GM19328 (cell line): ENCODE data around the gene SPIRE1.
"Not testable (repeated sequence)": the region's sequence is repeated elsewhere in the genome, so short reads cannot be mapped to it uniquely, and the experiment has no call there.

Source experiments
- ATAC-seq: cut with Tn5 transposase; IDR thresholded peaks from one replicate; pipeline ENCODE4 v1.9.1; 2021; ENCODE audit warnings: mild to moderate bottlenecking, moderate library complexity; ENCODE audit not compliant: unreplicated experiment

SPIRE1 gene

GRCh38 chr18:12599966-12600365 lies 57.9 kb downstream of the SPIRE1 start:
- ATAC-seq = no peak

DNA sequence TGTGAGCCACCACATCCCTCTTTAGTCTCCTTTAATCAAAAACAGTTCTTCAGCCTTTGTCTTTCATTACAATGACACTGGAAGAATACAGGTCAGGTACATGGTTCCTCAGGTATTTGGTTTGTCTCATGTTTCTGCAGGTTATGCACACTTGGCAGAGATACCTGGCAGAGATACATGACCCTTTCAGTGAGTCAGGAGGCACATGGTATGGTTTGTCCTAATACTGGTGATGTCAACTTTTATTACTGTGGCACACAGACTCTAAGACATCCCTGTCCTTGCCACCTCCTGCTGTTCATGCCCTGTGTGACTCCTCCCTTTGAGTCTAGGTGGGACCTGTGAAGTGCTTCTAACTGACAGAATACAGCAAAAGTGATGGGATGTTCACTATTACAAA lies 58.4 kb downstream of the SPIRE1 start:
- ATAC-seq = no peak

DNA sequence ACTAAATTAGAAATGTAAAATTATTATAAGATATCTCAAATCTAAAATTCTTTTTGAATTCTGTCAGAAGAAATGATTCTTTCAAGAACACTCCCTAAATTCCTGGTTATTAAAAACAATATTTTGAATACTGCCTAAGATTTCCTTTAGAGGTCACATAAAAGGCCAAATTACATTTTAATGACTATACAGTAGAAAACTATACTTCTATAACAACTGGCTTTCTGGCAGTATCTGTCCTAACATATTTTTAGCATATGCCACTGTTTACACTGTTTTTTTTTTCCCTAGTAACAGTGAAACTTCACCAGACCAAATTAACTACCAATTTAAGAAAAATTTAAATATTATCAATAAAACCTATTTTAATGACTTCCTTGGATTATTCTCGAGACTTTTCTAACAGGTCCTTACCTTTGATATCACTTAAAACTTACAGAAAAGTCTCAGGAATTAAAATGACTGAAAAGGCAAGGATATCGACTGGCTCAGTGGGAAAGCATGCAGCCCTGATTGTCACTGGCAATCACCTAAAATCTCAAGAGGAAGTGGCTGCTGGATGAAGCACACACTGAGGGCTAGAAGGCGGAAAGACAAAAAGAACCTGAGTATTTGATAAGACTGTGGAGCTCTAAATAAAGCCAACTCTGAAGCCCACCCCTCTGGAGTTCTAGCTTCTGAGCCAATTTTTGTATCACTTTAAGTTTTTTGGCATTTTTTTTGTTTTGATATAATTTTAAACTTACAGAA lies 59.6 kb downstream of the SPIRE1 start:
- ATAC-seq = no peak

DNA sequence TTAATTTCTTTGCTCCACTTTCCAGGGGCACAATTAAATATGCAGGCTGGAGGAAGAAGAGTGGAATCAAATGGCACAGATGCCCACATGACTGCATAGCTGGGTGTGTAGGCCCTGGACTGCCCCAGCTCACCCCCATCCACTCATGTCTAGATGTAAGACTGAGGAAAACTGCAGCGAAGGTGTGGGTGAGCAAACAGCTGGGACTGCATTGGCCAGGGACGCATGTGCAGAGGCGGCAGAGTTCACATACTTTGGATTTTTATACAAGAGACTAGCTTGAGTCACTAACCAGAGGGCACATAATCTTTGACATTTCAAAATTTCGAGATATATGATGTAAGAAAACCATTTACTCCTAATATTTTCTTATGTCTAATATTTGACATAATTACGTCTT lies 60.1 kb downstream of the SPIRE1 start:
- ATAC-seq = no peak

DNA sequence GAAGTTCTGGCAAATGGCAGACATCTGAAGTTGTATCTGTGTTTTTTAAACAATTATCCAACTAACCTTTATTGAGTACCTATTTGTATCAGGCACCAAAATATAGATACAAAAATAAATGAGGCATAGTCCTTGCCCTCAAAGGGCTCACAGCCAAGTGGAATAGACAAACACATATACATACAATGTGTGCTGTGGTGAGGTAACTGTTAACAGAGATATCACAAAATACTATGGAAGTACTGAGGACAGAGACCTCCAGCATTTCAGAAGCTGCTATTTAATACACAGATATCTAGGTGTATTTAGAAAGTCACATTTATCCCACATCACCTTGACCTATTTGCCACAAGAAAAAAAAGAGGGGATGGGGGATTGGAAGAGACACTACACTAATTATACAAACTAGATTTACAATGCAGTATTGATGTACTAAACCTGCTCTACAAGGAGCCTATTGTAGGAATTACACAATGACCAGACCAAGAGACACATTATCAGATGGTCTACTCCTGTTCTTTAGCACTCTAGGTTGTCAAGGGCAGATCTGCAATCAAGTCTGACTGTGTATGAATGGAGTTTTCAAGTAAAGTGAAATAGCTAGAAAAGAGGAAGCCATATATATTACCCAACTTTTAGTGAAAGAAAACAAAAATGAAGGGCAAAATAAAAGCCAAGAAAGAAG lies 62.2 kb downstream of the SPIRE1 start:
- no peak for ATAC-seq

- no peak for ATAC-seq
Measured at GRCh38 chr18:12593866-12594265, 64.0 kb downstream of the SPIRE1 start.

DNA sequence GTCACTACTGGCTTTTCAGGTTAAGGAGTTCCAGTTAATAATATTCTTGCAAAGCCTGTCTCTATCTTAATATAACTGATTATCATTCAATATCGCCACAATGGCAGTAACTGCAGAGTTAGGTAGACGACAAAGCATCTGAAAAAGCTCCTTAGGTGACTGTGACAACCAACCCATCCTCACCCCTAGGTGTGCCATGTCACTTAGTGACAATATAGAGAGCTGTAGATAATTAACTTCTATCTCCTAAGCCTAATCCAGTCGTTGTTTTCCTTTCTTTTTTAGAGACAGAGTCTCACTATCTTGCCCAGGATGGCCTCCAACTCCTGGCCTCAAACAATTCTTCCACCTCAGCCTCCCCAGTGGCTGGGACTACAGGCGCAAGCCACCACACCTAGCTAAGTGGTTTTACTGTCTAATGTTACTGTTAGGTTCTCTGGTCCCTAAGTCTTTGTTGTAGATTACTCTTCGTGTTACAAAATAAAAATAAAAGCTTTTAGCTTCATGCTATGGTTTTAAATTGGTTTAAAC lies 65.2 kb downstream of the SPIRE1 start:
- no peak for ATAC-seq

GRCh38 chr18:12589448-12589847 lies 68.5 kb downstream of the SPIRE1 start:
- ATAC-seq = no peak

GRCh38 chr18:12586956-12587355 lies 71.0 kb downstream of the SPIRE1 start:
- no peak for ATAC-seq

- no peak for ATAC-seq
Measured at GRCh38 chr18:12585218-12585617, 72.7 kb downstream of the SPIRE1 start.

DNA sequence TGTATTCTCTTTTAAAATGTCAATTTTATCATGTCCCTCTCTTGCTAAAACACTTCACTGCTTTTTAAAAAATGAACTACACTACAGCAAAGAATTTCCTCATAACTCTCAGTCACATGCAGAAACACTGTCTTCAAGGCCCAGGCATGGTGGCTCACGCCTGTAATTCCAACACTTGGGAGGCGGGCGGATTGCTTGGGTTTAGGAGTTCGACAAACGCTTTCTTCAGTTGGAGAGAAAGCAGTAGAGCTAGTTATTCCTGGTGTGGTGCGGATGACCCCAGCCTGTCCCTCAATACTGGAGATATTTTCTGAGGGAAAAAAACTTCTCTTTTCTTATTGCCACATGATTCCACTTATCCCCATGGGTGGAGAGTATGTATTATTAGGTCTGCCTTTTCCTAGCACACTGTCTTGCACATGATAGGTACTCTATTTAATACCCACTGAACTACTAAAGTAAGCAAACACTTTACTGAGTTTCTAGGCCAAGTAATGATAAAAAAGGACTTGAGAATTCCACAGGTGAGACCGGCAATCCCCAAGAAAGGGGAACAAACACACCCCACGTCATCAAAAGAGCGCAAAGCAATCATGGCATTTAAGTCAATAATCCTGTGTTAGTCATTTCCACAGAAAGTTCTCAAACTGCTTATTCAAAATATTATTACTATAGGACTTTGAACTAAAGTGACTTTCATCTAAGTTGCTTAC lies 77.1 kb downstream of the SPIRE1 start:
- ATAC-seq = no peak

GRCh38 chr18:12579775-12580174 lies 78.1 kb downstream of the SPIRE1 start:
- no peak for ATAC-seq

- no peak for ATAC-seq
Measured at GRCh38 chr18:12577848-12578247, 80.1 kb downstream of the SPIRE1 start.

DNA sequence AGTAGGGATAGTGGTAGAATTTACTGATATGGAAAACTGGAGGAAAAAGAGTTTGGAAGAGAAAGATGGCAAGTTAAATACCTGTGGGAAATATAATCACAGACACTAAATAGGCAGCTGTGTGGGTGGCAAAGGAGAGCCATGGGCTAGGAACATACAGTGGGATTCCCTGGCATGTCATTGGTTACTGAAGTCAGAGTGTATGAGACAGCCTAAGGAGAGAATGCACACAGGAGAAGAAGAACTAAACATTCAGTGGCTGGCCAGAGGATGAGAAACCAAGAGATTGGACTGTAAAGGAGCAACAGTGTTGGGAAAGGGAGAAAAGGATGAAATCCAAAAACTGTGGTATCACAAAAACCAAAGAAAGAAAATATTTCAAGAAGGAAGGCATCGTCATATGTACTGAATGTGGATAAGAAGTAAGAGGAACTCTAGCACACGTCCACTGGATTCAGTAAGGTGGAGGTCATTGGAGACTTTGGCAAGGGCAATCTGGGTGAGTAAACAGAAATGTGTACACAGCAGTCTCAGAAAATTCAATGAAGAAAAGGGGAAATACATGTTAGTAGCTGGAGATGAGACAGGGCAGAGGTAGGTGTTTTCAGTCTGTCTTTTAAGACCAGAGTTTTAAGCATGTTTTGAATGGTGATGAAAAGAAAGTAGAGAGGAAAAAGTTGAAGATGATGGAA lies 83.3 kb downstream of the SPIRE1 start:
- no peak for ATAC-seq

DNA sequence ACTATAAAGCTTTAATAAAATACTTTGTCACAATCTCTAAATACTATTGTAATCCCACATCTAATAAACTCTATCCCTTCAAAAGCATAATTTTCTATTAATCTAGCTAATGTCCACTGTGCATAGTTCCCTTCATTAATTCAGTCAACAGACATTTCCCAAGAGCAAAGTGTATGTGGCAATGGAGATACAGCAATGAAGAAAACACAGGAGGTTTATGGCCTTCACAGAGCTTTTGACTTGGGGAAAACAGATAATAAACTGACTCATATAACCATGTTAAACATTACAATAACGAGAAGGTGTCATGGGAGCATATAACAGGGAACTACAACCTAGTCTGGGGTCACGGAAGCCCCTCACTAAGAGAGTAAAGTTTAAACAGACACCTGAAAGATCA lies 86.3 kb downstream of the SPIRE1 start:
- ATAC-seq = no peak

DNA sequence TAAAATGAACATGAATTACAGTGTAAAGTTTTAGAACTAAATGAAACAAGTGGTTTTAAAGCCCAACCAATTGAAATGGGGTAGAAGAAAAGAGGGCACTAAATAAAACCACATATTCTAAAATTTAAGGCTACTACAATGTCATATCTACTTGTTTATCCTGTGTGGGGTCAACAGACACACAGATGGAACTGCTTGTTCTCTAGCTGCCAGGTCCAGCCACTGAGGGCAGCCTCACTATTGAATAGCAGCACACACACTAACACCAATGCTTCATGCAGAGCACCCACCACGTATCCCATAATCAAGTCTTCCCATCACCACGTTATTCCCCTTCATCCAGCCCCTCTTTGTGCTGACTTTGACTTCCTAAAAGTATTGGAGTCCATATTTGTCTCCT lies 88.1 kb downstream of the SPIRE1 start:
- no peak for ATAC-seq

GRCh38 chr18:12567849-12568248 lies 90.1 kb downstream of the SPIRE1 start:
- no peak for ATAC-seq

DNA sequence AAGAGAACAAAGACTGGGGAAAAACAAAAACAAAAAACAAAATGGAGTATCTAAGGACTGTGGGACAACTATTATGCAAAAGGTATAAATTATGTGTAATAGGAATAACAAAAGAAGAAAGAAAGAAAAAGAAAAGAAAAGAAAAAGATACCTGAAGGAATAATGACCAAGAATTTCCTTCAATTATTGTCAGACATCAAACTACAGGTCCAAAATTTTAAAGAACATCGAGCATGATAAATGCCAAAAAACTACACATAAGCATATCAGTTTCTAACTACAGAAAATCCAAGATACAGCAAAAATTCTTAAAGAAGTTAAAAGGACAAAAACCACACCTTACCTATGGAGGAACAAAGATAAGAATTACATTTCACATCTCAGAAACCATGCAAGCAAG lies 93.0 kb downstream of the SPIRE1 start:
- ATAC-seq = no peak

- ATAC-seq = no peak
Measured at GRCh38 chr18:12564378-12564777, 93.5 kb downstream of the SPIRE1 start.

DNA sequence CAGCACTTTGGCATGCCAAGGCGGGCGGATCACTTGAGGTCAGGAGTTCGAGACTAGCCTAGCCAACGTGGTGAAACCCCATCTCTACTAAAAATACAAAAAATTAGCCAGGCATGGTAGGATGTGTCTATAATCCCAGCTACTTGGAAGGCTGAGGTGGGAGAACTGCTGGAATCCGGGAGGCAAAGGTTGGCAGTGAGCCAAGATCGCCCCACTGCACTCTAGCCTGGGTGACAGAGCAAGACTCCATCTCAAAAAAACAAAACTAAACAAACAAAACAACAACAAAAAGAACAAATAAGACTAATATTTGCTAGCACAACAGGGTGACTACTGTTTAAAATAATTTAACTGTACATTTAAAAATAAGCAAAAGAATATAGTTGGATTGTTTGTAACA lies 97.3 kb downstream of the SPIRE1 start:
- not testable (repeated sequence) for ATAC-seq

DNA sequence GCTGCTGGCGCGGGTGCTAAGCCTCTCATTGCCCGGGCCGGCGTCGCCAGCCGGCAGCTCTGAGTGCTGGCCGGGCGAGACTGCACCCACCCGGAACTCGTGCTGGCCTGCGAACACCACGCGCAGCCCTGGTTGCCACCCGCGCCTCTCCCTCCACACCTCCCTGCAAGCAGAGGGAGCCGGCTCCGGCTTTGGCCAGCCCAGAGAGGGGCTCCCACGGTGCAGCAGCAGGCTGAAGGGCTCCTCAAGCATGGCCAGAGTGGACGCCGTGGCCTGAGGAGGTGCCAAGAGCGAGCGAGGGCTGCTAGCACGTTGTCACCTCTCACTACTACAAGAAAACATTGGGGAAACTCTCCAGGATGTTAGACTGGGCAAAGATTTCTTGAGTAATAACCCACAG lies 98.6 kb downstream of the SPIRE1 start:
- no peak for ATAC-seq
